Panc1 (cell line): ENCODE data around the gene MCAM.

Experiments
- CTCF ChIP-seq: fragments of 450-650 bp; IDR thresholded peaks from 2 replicates; pipeline ENCODE4 v1.5.1; 2017; ENCODE audit warnings: mild to moderate bottlenecking
- POLR2AphosphoS5 ChIP-seq: IDR thresholded peaks from 2 replicates; pipeline ENCODE4 v1.6.1; 2012; ENCODE audit warnings: mild to moderate bottlenecking, low read depth, low read length, moderate library complexity
- REST ChIP-seq, 2 experiments: IDR thresholded peaks; 2 replicates each; pipeline ENCODE4 v1.6.1; 2011 to 2012; ENCODE audit warnings: low read depth in 2 of 2, control low read depth in 1 of 2, low read length in 1 of 2, mild to moderate bottlenecking in 1 of 2, moderate library complexity in 1 of 2; ENCODE audit not compliant: insufficient read depth in 1 of 2

DNA sequence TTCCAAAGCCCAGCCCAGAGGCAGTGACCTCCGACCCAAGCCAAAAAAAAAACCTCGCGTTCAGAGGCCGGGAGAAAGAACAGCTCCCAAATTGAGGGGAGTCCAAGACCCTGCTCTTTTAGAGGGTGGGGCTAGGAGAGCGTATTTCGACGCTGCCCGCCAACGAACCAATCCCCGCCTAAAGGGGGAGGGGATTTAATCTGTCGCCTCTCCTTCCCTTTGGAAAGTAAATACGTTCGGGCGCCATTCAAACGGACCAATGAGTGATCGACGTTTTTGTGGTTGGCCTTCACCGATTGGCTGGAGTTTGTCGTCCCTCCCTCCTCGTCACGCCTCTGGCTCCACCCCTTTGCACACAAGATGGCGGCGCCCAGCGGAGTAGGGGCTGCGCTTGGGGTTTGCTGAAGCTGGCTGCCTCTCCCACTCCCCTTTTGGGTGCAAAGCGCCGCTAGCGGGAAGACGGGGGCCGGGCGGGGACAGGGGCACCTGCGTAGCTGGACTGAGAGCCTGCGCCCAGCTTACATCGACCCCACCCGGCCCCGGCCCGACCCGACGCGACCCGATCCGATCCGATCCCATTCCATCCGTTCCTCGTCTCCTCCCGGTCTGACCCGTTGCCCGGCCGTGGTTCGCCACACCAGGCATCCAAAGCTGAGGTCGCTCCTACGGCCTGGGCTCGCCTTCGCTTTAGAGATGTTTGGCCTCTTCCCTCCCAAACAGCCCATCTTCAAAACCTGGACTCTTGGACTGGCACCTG, 17.4 kb upstream of the MCAM start, which contains the start of gene RNF26:
- TF ChIP-seq POLR2AphosphoS5 (peak; percentile 90), CTCF (no peak), REST (IDR thresholded peaks at IDR 0.05; ENCODE audit: insufficient read depth in 1 of 2, low read depth in 2 of 2, low read length in 1 of 2) (no peak; a peak in 1 of 4 replicates)
